Measurements from ENCODE around the gene GAREM1. TPM values are rescaled to one million over a fixed set of nuclear protein-coding genes. Genes with fewer than 3 reads are reported as not detected.

Gene GAREM1
- total RNA-seq, 4 donors from 2014 or later: 42.9 to 70.8 (median 52.6) TPM

- Histone ChIP-seq H3K27me3 (no peaks in the 10 kb centered on the region), H3K27ac (no peak overlapping the region), H3K9me3 (no peaks in the 10 kb centered on the region), H3K36me3 (no peaks in the 10 kb centered on the region), H3K4me3 (no peak overlapping the region), H3K4me1 (peaks cover 24% of the 10 kb centered on the region)
- no peak for DNase-seq (ENCODE audit: low spot score in 2 of 2)
- TF ChIP-seq POLR2A (IDR thresholded peaks at IDR 0.05) (no peak), POLR2AphosphoS5 (IDR thresholded peaks at IDR 0.05) (no peak), EP300 (IDR thresholded peaks at IDR 0.05) (no peak), CTCF (IDR thresholded peaks at IDR 0.05) (no peak)
Observed at GRCh38 chr18:32473325-32473724, 2.6 kb upstream of the GAREM1 start.

- WGBS: 71% methylated on average over 1 of the region's 1 CpG
- Histone ChIP-seq H3K4me3 (no peak overlapping the region), H3K4me1 (peaks cover 29% of the 10 kb centered on the region), H3K36me3 (no peaks in the 10 kb centered on the region), H3K27me3 (no peaks in the 10 kb centered on the region), H3K27ac (no peak overlapping the region), H3K9me3 (no peaks in the 10 kb centered on the region)
- no peak for DNase-seq (ENCODE audit: low spot score in 2 of 2)
- TF ChIP-seq POLR2A (IDR thresholded peaks at IDR 0.05): no peak
- no peak for TF ChIP-seq EP300 (IDR thresholded peaks at IDR 0.05)
- no peak for TF ChIP-seq CTCF (IDR thresholded peaks at IDR 0.05)
- TF ChIP-seq POLR2AphosphoS5 (IDR thresholded peaks at IDR 0.05): no peak
Observed at GRCh38 chr18:32472841-32473240, 2.2 kb upstream of the GAREM1 start.

GRCh38 chr18:32470460-32470713 is 295 bp downstream of the GAREM1 start:
- Histone ChIP-seq H3K27ac (peak overlapping the region; percentile 90), H3K27me3 (no peaks in the 10 kb centered on the region), H3K36me3 (no peaks in the 10 kb centered on the region), H3K4me1 (peaks cover 38% of the 10 kb centered on the region), H3K9me3 (no peaks in the 10 kb centered on the region), H3K4me3 (peak overlapping the region; percentile 87)
- WGBS: no CpG with 5 or more reads among the region's 47 CpGs
- no peak for DNase-seq (ENCODE audit: low spot score in 2 of 2)
- no peak for TF ChIP-seq POLR2A (IDR thresholded peaks at IDR 0.05)

GRCh38 chr18:32469691-32470459 is 807 bp downstream of the GAREM1 start:
- TF ChIP-seq POLR2A (IDR thresholded peaks at IDR 0.05) (no peak), EP300 (IDR thresholded peaks at IDR 0.05) (no peak), POLR2AphosphoS5 (IDR thresholded peaks at IDR 0.05) (peak in 1 of 3 donors; percentile 32), CTCF (IDR thresholded peaks at IDR 0.05) (no peak)
- H3K4me1 ChIP-seq: peaks cover 38% of the 10 kb centered on the region
- no peaks in the 10 kb centered on the region for H3K36me3 ChIP-seq
- no peaks in the 10 kb centered on the region for H3K27me3 ChIP-seq
- DNase-seq (ENCODE audit: low spot score in 2 of 2): peak; percentile 74 to 82
- 1% methylated on average over 16 of the region's 41 CpGs for WGBS
- peak overlapping the region; percentile 90 for H3K27ac ChIP-seq
- peak overlapping the region; percentile 87 for H3K4me3 ChIP-seq
- no peaks in the 10 kb centered on the region for H3K9me3 ChIP-seq

GRCh38 chr18:32469190-32469651 is 1.5 kb downstream of the GAREM1 start:
- 17% methylated on average over 8 of the region's 8 CpGs for WGBS
- H3K4me1 ChIP-seq: peaks cover 38% of the 10 kb centered on the region
- TF ChIP-seq POLR2AphosphoS5 (IDR thresholded peaks at IDR 0.05): no peak
- TF ChIP-seq EP300 (IDR thresholded peaks at IDR 0.05): no peak
- peak; percentile 10 to 22 for TF ChIP-seq CTCF (IDR thresholded peaks at IDR 0.05)
- TF ChIP-seq POLR2A (IDR thresholded peaks at IDR 0.05): no peak
- no peaks in the 10 kb centered on the region for H3K9me3 ChIP-seq
- H3K27ac ChIP-seq: peak overlapping the region; percentile 71
- DNase-seq (ENCODE audit: low spot score in 2 of 2): no peak
- no peaks in the 10 kb centered on the region for H3K27me3 ChIP-seq
- peak overlapping the region; percentile 87 for H3K4me3 ChIP-seq
- no peaks in the 10 kb centered on the region for H3K36me3 ChIP-seq
